Psoas muscle (tissue), 8 donors: ENCODE measurements around the gene APPBP2. TPM values are rescaled to one million over a fixed set of nuclear protein-coding genes. Genes with fewer than 3 reads are reported as not detected.

ENCODE experiments used
- ATAC-seq, 4 donors: fragments of 200-7000 bp; cut with Tn5 transposase; one replicate each; pipeline ENCODE4 v1.9.1; 2020; ENCODE audit warnings: moderate library complexity in 3 of 4, mild to moderate bottlenecking in 2 of 4
- DNase-seq, 2 donors: peaks; one replicate each; pipeline ENCODE4 v3.0.0-alpha.2; 2020
- H3K27ac ChIP-seq: fragments of 200-600 bp; one replicate; pipeline ENCODE4 v1.8.0; 2022
- H3K27me3 ChIP-seq, 3 donors: fragments of 200-600 bp in 1 of 3; one replicate each; pipeline versions ENCODE4 v1.6.1 to v1.8.0; 2013 to 2022; ENCODE audit warnings: low read length in 2 of 3, mild to moderate bottlenecking in 2 of 3, moderate library complexity in 1 of 3; ENCODE audit not compliant: insufficient read depth in 3 of 3
- H3K36me3 ChIP-seq, 2 donors: fragments of 200-600 bp in 1 of 2; one replicate each; pipeline versions ENCODE4 v1.6.1 to v1.8.0; 2013 to 2022; ENCODE audit warnings: low read depth in 1 of 2, mild to moderate bottlenecking in 1 of 2, moderate library complexity in 1 of 2; ENCODE audit not compliant: insufficient read depth in 1 of 2
- H3K4me1 ChIP-seq: fragments of 200-600 bp; one replicate; pipeline ENCODE4 v1.8.0; 2022
- H3K4me3 ChIP-seq: fragments of 200-600 bp; one replicate; pipeline ENCODE4 v1.8.0; 2022; ENCODE audit warnings: mild to moderate bottlenecking
- H3K9me3 ChIP-seq: fragments of 200-600 bp; one replicate; pipeline ENCODE4 v1.8.0; 2022
- WGBS, 3 donors: extraction: QIAGEN DNeasy Blood & Tissue Kit; methylation state at CpG; one replicate each; pipeline versions ENCODE4 v1.1.6 to v1.1.7; 2013; 5-methylcytosine and 5-hydroxymethylcytosine counted together
- intact Hi-C, 2 donors: fragments of 100-400 bp; cut with DNase I; formaldehyde crosslinking; loops; one replicate each; pipeline versions ENCODE4 v1.11.0 to v1.14.2; 2022
- polyA plus RNA-seq, 3 donors: library from polyadenylated mRNA; stranded (reverse); fragments of 200-250 nt; gene quantifications; one replicate each; pipeline ENCODE4 v1.2.3, GENCODE V29; 2013
- total RNA-seq, 4 donors: library from RNA; stranded (reverse); fragmentation: NEBNext Ultra II Directional in 2 of 4; extraction: Animal tissue kit (Norgen Biotek cat#: 25700) in 2 of 4; gene quantifications; one replicate each; pipeline versions ENCODE4 v1.2.1 to v1.2.4, GENCODE V29; 2021 to 2023
- TF ChIP-seq, protein P1 (sequence below): fragments of 200-600 bp; IDR thresholded peaks from one replicate; pipeline ENCODE4 v1.8.0; 2022; ENCODE audit warnings: antibody characterized with exemption
- donor health status: healthy with polysubstance abuse.
- donor health status: DM: no; HTN: no; CAD: no; lungs with moderate emphysema.
- donor health status: Bipolar disorder and iron deficiency.
- donor health status: healthy.
- donor health status: DM: yes; HTN: yes; CAD: no.
- donor health status: DM: no; HTN: no; CAD: no.
- donor health status: DM: no; HTN: no; CAD: no.
- donor health status: DM: yes; HTN: yes; CAD: no.

Gene APPBP2
- total and polyA plus RNA-seq, 7 donors: 5.9 to 35.4 (median 22.1) TPM

DNA sequence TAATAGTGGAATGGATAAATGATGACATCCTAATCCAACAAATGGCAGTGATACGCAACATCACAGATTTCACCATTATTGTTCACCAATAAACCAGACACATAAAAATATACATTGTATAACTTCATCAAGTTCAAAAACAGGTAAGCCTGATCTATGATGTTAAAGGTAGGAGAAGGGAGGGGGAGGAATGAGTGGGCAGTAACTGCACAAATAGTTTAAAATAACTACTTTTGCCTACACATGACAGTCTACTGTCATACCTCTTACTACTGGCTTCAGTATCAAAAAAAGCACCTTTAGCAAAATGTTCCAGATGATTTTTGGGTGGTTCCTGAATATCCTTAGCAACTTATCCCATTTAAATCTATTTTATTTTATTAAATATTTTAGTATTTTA is 75.0 kb downstream of the APPBP2 start:
- H3K9me3 ChIP-seq: no peaks in the 10 kb centered on the region
- TF ChIP-seq, protein P1, sequence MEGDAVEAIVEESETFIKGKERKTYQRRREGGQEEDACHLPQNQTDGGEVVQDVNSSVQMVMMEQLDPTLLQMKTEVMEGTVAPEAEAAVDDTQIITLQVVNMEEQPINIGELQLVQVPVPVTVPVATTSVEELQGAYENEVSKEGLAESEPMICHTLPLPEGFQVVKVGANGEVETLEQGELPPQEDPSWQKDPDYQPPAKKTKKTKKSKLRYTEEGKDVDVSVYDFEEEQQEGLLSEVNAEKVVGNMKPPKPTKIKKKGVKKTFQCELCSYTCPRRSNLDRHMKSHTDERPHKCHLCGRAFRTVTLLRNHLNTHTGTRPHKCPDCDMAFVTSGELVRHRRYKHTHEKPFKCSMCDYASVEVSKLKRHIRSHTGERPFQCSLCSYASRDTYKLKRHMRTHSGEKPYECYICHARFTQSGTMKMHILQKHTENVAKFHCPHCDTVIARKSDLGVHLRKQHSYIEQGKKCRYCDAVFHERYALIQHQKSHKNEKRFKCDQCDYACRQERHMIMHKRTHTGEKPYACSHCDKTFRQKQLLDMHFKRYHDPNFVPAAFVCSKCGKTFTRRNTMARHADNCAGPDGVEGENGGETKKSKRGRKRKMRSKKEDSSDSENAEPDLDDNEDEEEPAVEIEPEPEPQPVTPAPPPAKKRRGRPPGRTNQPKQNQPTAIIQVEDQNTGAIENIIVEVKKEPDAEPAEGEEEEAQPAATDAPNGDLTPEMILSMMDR: no peak
- H3K27me3 ChIP-seq: no peaks in the 10 kb centered on the region
- H3K27ac ChIP-seq: no peak overlapping the region
- ATAC-seq (no peak), DNase-seq (no peak)
- H3K4me3 ChIP-seq: no peak overlapping the region
- intact Hi-C loops: no loop called here
- peaks cover 10% of the 10 kb centered on the region for H3K4me1 ChIP-seq
- peaks cover 0 to 98% of the 10 kb centered on the region in 2 donors for H3K36me3 ChIP-seq
- 95 to 97% (median 97%) methylated on average over 1 of the region's 1 CpG for WGBS, 3 donors

DNA sequence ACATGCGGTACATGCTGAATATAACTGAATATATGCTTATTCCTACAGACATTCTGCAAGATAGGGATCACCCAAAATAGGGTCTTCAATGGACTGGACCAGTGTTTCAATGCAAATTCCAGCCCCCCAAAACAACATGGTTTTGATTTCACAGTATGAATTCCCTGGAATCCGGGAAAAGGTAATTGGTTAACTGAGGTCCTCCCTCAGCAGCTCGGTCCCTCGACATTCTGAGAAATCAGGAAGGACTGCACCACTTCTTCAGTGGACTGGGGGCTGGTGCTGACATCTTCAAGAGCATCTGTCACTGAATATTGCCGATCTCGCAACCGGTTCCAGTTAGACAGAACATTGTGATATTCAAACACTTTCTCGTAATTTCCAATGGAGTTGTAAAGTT is 78.7 kb downstream of the APPBP2 start:
- DNase-seq (no peak), ATAC-seq (no peak)
- H3K4me3 ChIP-seq: no peak overlapping the region
- TF ChIP-seq, protein P1: no peak
- H3K27me3 ChIP-seq: no peaks in the 10 kb centered on the region
- H3K36me3 ChIP-seq: peaks cover 0 to 70% of the 10 kb centered on the region in 2 donors
- H3K4me1 ChIP-seq: no peaks in the 10 kb centered on the region
- H3K9me3 ChIP-seq: no peaks in the 10 kb centered on the region
- H3K27ac ChIP-seq: no peak overlapping the region
- 93 to 95% (median 94%) methylated on average over 8 of the region's 8 CpGs for WGBS, 3 donors
- intact Hi-C loops: no loop called here

DNA sequence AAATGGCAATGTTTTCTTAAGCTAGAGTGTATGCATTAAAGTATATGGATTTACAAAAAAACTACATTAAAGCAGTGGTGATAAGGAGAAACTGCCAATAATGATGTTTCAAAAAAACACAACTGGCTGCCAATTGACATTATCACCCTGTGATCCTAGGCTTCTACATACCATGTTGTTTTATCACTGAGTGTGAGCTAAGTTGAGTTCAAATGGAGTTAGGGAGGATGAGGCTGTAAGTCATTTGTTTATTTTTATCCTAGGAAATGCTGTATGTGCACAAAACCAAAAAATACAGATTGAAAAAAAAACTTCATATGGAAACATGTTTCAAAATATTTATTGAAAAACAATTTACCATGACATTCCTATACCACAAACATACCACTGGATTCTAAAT is 80.9 kb downstream of the APPBP2 start:
- peaks cover 0 to 48% of the 10 kb centered on the region in 2 donors for H3K36me3 ChIP-seq
- ATAC-seq (peak in 1 of 4 donors; percentile 54), DNase-seq (no peak)
- no peak overlapping the region for H3K27ac ChIP-seq
- TF ChIP-seq, protein P1: no peak
- intact Hi-C loops: no loop called here
- H3K4me3 ChIP-seq: no peak overlapping the region
- H3K27me3 ChIP-seq: no peaks in the 10 kb centered on the region
- no peaks in the 10 kb centered on the region for H3K9me3 ChIP-seq
- peaks cover 2% of the 10 kb centered on the region for H3K4me1 ChIP-seq

DNA sequence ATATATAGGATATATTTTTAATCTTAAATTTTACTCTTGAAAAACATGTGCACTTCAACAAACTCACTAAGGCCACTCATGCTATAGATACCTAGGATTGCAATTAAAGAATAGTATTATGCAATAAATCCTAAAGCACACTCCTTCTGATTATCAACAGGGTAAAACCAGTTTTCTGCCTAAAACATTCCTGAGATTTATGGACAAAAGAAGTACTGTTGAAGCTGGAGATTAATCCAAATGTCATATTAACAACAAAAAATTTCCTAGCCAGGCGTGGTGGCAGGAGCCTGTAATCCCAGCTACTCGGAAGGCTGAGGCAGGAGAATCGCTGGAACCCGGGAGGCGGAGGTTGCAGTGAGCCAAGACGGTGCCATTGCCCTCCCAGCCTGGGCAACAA is 82.3 kb downstream of the APPBP2 start:
- H3K9me3 ChIP-seq: no peaks in the 10 kb centered on the region
- DNase-seq (no peak), ATAC-seq (no peak)
- intact Hi-C loops: no loop called here
- no peak overlapping the region for H3K27ac ChIP-seq
- TF ChIP-seq, protein P1: no peak
- no peak overlapping the region for H3K4me3 ChIP-seq
- H3K4me1 ChIP-seq: peaks cover 2% of the 10 kb centered on the region
- H3K36me3 ChIP-seq: peaks cover 0 to 36% of the 10 kb centered on the region in 2 donors
- no peaks in the 10 kb centered on the region for H3K27me3 ChIP-seq
- 49 to 60% (median 57%) methylated on average over 6 of the region's 6 CpGs for WGBS, 3 donors
